HepG2 (cell line): ENCODE measurements around the gene SERPINA9. TPM values are rescaled to one million over a fixed set of nuclear protein-coding genes. Genes with fewer than 3 reads are reported as not detected.

Experiments
- ATAC-seq: fragments of 200-7000 bp; cut with Tn5 transposase; 3 replicates; pipeline ENCODE4 v1.9.1; 2020; ENCODE audit warnings: mild to moderate bottlenecking, moderate library complexity
- BruUV-seq: library from RNA; stranded (reverse); fragments of 400-500 nt; replicated peaks from 2 replicates; lab custom pipeline; 2021; lab: Mats Ljungman, UMichigan
- CTCF ChIA-PET: fragments of 300-600 bp; formaldehyde crosslinking; extraction: SDS; loops from one replicate; lab custom pipeline; 2021; ENCODE audit warnings: low total read pairs, inconsistent platforms, low intra/inter-chr PET ratio; lab: Yijun Ruan, JAX
- POLR2A ChIA-PET: fragments of 350-600 bp; sonication (Branson Sonifier 250); formaldehyde crosslinking; loops from one replicate; lab custom pipeline; 2020; ENCODE audit warnings: antibody characterized with exemption, inconsistent platforms; lab: Yijun Ruan, JAX
- DNase-seq: peaks from one replicate; pipeline ENCODE4 v3.0.0-alpha.2; 2015; ENCODE audit warnings: low spot score
- FAIRE-seq: peaks from 3 replicates; lab custom pipeline; 2011; peaks lifted over from hg19 to GRCh38; lab: Jason Lieb, UNC
- H2AFZ ChIP-seq: one replicate; pipeline ENCODE4 v1.6.1; 2011; ENCODE audit warnings: low read length, inconsistent platforms
- H3K27ac ChIP-seq: fragments of 300-600 bp; 3 replicates; pipeline ENCODE4 v1.8.0; 2011; ENCODE audit warnings: mixed run types, mild to moderate bottlenecking, mixed read lengths, low read length, inconsistent platforms; ENCODE audit not compliant: insufficient read depth; ENCODE audit errors: extremely low read length
- H3K27me3 ChIP-seq, 2 experiments: fragments of 200-600 bp in 1 of 2; 2 replicates in 1 of 2; 3 replicates in 1 of 2; pipeline versions ENCODE4 v1.6.0 to v1.8.0; 2011; ENCODE audit warnings: low read length in 2 of 2, mild to moderate bottlenecking in 2 of 2, moderate library complexity in 2 of 2, inconsistent platforms in 1 of 2; ENCODE audit not compliant: insufficient read depth in 2 of 2, control insufficient read depth in 1 of 2
- H3K36me3 ChIP-seq, 2 experiments: fragments of 200-600 bp in 1 of 2; replicated peaks in 1 of 2; 2 replicates in 1 of 2; 3 replicates in 1 of 2; pipeline versions ENCODE4 v1.5.1 to v1.8.0; 2011; ENCODE audit warnings: low read length in 2 of 2, inconsistent platforms in 1 of 2; ENCODE audit not compliant: insufficient read depth in 2 of 2, control insufficient read depth in 1 of 2
- H3K4me1 ChIP-seq: 2 replicates; pipeline ENCODE4 v1.5.1; 2012; ENCODE audit warnings: low read length, inconsistent platforms; ENCODE audit not compliant: insufficient read depth
- H3K4me2 ChIP-seq: 2 replicates; pipeline ENCODE4 v1.6.0; 2011; ENCODE audit warnings: low read depth, low read length, inconsistent platforms
- H3K4me3 ChIP-seq, 3 experiments: fragments of 200-600 bp in 1 of 3; sonication (generic), shearing (Covaris generic) in 1 of 3; replicated peaks in 1 of 3; 2 replicates each; pipeline ENCODE4 v1.5.1; 2011 to 2016; ENCODE audit warnings: low read length in 3 of 3, inconsistent platforms in 2 of 3, low read depth in 2 of 3, mild to moderate bottlenecking in 2 of 3, control low read depth in 1 of 3, mixed read lengths in 1 of 3; ENCODE audit not compliant: insufficient read depth in 1 of 3
- H3K79me2 ChIP-seq: one replicate; pipeline ENCODE4 v1.6.1; 2011; ENCODE audit warnings: low read length, inconsistent platforms; ENCODE audit not compliant: insufficient read depth
- H3K9ac ChIP-seq: 2 replicates; pipeline ENCODE4 v1.6.0; 2011; ENCODE audit warnings: mild to moderate bottlenecking, low read depth, low read length, inconsistent platforms; ENCODE audit not compliant: insufficient read depth
- H3K9me3 ChIP-seq: 2 replicates; pipeline ENCODE4 v1.5.1; 2012; ENCODE audit warnings: mild to moderate bottlenecking, low read length
- H4K20me1 ChIP-seq: 2 replicates; pipeline ENCODE4 v1.6.0; 2011; ENCODE audit warnings: inconsistent platforms, mild to moderate bottlenecking, low read length, moderate library complexity; ENCODE audit not compliant: insufficient read depth
- CTCF ChIP-seq: sonication (generic); formaldehyde crosslinking; IDR thresholded peaks from 2 replicates; pipeline ENCODE4 v1.5.0; 2020; ENCODE audit warnings: mild to moderate bottlenecking, missing genetic modification reagents, moderate library complexity
- KLF11 ChIP-seq: IDR thresholded peaks from 2 replicates; pipeline ENCODE4 v1.6.1; 2016; ENCODE audit warnings: missing compliant biosample characterization
- KLF13 ChIP-seq: sonication (generic); formaldehyde crosslinking; IDR thresholded peaks from 2 replicates; pipeline ENCODE4 v1.4.0; 2020; ENCODE audit warnings: mild to moderate bottlenecking, missing genetic modification reagents
- MAX ChIP-seq: IDR thresholded peaks from 2 replicates; pipeline ENCODE4 v1.6.1; 2012; ENCODE audit warnings: inconsistent platforms
- MNT ChIP-seq: fragments of 450-650 bp; IDR thresholded peaks from 2 replicates; pipeline ENCODE4 v1.6.1; 2016
- PAF1 ChIP-seq: IDR thresholded peaks from 2 replicates; pipeline ENCODE4 v1.6.1; 2016; ENCODE audit warnings: missing genetic modification reagents, missing compliant biosample characterization
- PITX1 ChIP-seq: sonication (generic); formaldehyde crosslinking; IDR thresholded peaks from 2 replicates; pipeline ENCODE4 v1.5.1; 2020; ENCODE audit warnings: mild to moderate bottlenecking, missing genetic modification reagents
- TBP ChIP-seq: sonication (generic); formaldehyde crosslinking; IDR thresholded peaks from 2 replicates; pipeline ENCODE4 v1.5.0; 2020; ENCODE audit warnings: missing genetic modification reagents
- TRIM24 ChIP-seq: sonication (generic); formaldehyde crosslinking; IDR thresholded peaks from 2 replicates; pipeline ENCODE4 v1.8.0; 2022; ENCODE audit warnings: mild to moderate bottlenecking, missing genetic modification reagents
- USF2 ChIP-seq, 2 experiments: sonication (generic) in 1 of 2; formaldehyde crosslinking in 1 of 2; IDR thresholded peaks; 2 replicates each; pipeline versions ENCODE4 v1.5.1 to v1.6.1; 2011 to 2020; ENCODE audit warnings: borderline replicate concordance in 1 of 2, low read depth in 1 of 2, low read length in 1 of 2, mild to moderate bottlenecking in 1 of 2, missing genetic modification reagents in 1 of 2, moderate library complexity in 1 of 2
- ZFP36 ChIP-seq: fragments of 150-350 bp; IDR thresholded peaks from 2 replicates; pipeline ENCODE4 v1.6.1; 2018; ENCODE audit warnings: borderline replicate concordance, low read length, low read depth; ENCODE audit not compliant: partially characterized antibody
- ZMAT5 ChIP-seq: sonication (generic); formaldehyde crosslinking; IDR thresholded peaks from 2 replicates; pipeline ENCODE4 v1.5.0; 2020; ENCODE audit warnings: mild to moderate bottlenecking, low read depth, missing genetic modification reagents, borderline replicate concordance
- ZNF263 ChIP-seq: sonication (generic); formaldehyde crosslinking; IDR thresholded peaks from 2 replicates; pipeline ENCODE4 v1.4.0; 2020; ENCODE audit warnings: missing genetic modification reagents
- ZNF280D ChIP-seq: sonication (generic); formaldehyde crosslinking; IDR thresholded peaks from 2 replicates; pipeline ENCODE4 v1.5.1; 2020; ENCODE audit warnings: mild to moderate bottlenecking, missing genetic modification reagents
- ZNF577 ChIP-seq: sonication (generic); formaldehyde crosslinking; IDR thresholded peaks from 2 replicates; pipeline ENCODE4 v1.4.0; 2020; ENCODE audit warnings: mild to moderate bottlenecking, low read depth, missing genetic modification reagents, borderline replicate concordance
- ZNF776 ChIP-seq: sonication (generic); formaldehyde crosslinking; IDR thresholded peaks from 2 replicates; pipeline ENCODE4 v1.4.0; 2020; ENCODE audit warnings: mild to moderate bottlenecking, missing genetic modification reagents
- WGBS: methylation state at CpG from one replicate; pipeline ENCODE4 v1.1.6; 2017; ENCODE audit warnings: low lambda C conversion rate; 5-methylcytosine and 5-hydroxymethylcytosine counted together
- in situ Hi-C: cut with HindIII; loops from 2 replicates; pipeline ENCODE4 v1.10.0; 2017; ENCODE audit warnings: low pct_unique_long_range_greater_than_20kb; ENCODE audit not compliant: extremely low pct_ligation_motif_present
- intact Hi-C: fragments of 100-400 bp; cut with micrococcal nuclease; formaldehyde crosslinking; loops from one replicate; pipeline ENCODE4 v1.10.0; 2022; ENCODE audit not compliant: unreplicated experiment
- polyA plus RNA-seq, 8 experiments: library from polyadenylated mRNA; depleted of rRNA in 3 of 8; stranded (reverse) in 7 of 8; unstranded in 1 of 8; fragments of >200 nt; fragmentation: Illumina TruSeq in 4 of 8; extraction: Trizol in 4 of 8; gene quantifications; 2 replicates each; pipeline versions ENCODE4 v1.2.1 to v1.2.3, GENCODE V29; 2011 to 2016; ENCODE audit warnings: low read depth in 4 of 8, missing spikeins in 1 of 8, mixed read lengths in 1 of 8; ENCODE audit not compliant: insufficient read depth in 1 of 8
- total RNA-seq, 5 experiments: library from RNA; depleted of rRNA; stranded (reverse); fragments of >200 nt; fragmentation: Illumina TruSeq; extraction: Trizol; gene quantifications; 2 replicates each; pipeline ENCODE4 v1.2.3, GENCODE V29; 2016; ENCODE audit warnings: low read depth in 1 of 5

The SERPINA9 gene
- total and polyA plus RNA-seq, 2 of the 13 experiments (the other 11 are each of a cell fraction or from before 2014, with no cell fraction given): 0.21 TPM; not detected in 1

- POLR2A ChIA-PET: no interaction called here
- H3K79me2 ChIP-seq: no peaks in the 10 kb centered on the region
- CTCF ChIA-PET: no interaction called here
- no peak overlapping the region for H3K9ac ChIP-seq
- 87% methylated on average over 3 of the region's 3 CpGs for WGBS
- DNase-seq (no peak), ATAC-seq (no peak), FAIRE-seq (no peak)
- no peaks in the 10 kb centered on the region for H4K20me1 ChIP-seq
- H3K4me3 ChIP-seq: no peak overlapping the region
- no peak overlapping the region for H2AFZ ChIP-seq
- H3K9me3 ChIP-seq: no peaks in the 10 kb centered on the region
- H3K27me3 ChIP-seq: no peaks in the 10 kb centered on the region
- H3K4me1 ChIP-seq: peaks cover 56% of the 10 kb centered on the region
- BruUV-seq: no TSS peak
- in situ Hi-C loops (no loop called here), intact Hi-C loops (no loop called here)
- no peak overlapping the region for H3K4me2 ChIP-seq
- H3K36me3 ChIP-seq: no peaks in the 10 kb centered on the region
- no peak overlapping the region for H3K27ac ChIP-seq
- TF ChIP-seq ZFP36 (no peak), KLF11 (CRISPR knock-in tag) (no peak), PAF1 (CRISPR knock-in tag) (no peak), ZNF280D (CRISPR knock-in tag) (no peak), KLF13 (CRISPR knock-in tag) (no peak), ZNF577 (CRISPR knock-in tag) (no peak), ZNF263 (CRISPR knock-in tag) (no peak), TRIM24 (CRISPR knock-in tag) (no peak), ZNF776 (CRISPR knock-in tag) (no peak), TBP (no peak), ZMAT5 (CRISPR knock-in tag) (no peak), MNT (no peak), MAX (no peak), CTCF (CRISPR knock-in tag) (no peak), USF2 (IDR thresholded peaks at IDR 0.05; ENCODE audit: low read depth, low read length) (no peak), USF2 (CRISPR knock-in tag; IDR thresholded peaks at IDR 0.05; ENCODE audit: borderline replicate concordance) (no peak), PITX1 (no peak)
Measured at GRCh38 chr14:94524093-94524492, 48.1 kb upstream of the SERPINA9 start.
